Thyroid gland (tissue), 4 donors: ENCODE data around the gene GPRC6A.

ENCODE experiments used
- POLR2A ChIP-seq, 2 donors: fragments of 450-650 bp; IDR thresholded peaks; one replicate each; pipeline ENCODE4 v1.6.1; 2017; ENCODE audit warnings: antibody characterized with exemption in 2 of 2, mild to moderate bottlenecking in 2 of 2, moderate library complexity in 1 of 2
- TF ChIP-seq, protein P1 (sequence below), 6 experiments: fragments of 200-600 bp in 3 of 6; fragments of 450-650 bp in 3 of 6; sonication (generic) in 3 of 6; IDR thresholded peaks; one replicate each; pipeline ENCODE4 v1.5.1; 2016 to 2019; ENCODE audit warnings: antibody characterized with exemption in 6 of 6, mild to moderate bottlenecking in 2 of 6, inconsistent platforms in 1 of 6, moderate library complexity in 1 of 6

DNA sequence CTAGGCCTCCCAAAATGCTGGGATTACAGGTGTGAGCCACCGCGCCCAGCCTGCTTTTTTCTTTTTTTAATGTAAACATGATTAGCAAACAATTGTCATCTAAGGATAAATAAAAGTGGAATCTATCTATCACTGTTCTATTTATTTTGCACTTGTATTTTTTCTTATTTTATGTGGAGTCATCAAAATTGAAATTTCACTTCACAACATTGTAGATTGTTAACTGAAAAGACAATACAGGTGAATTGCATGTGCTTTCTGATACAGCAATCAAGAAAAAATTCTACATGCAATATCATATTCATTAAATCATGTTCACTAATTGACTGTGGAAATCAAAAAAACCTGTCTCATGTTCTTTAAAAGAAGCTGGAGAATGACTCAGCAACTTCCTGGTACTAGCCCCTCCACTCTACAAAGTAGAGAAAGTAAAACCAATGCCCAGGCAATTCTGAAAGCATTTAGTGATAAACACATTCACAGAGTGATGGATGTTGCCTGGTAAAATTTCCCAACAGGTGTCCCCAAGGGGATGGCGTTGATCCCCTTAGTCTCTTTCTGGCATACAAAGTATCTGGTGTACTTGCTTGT is 37.5 kb upstream of the GPRC6A start:
- TF ChIP-seq, protein P1, sequence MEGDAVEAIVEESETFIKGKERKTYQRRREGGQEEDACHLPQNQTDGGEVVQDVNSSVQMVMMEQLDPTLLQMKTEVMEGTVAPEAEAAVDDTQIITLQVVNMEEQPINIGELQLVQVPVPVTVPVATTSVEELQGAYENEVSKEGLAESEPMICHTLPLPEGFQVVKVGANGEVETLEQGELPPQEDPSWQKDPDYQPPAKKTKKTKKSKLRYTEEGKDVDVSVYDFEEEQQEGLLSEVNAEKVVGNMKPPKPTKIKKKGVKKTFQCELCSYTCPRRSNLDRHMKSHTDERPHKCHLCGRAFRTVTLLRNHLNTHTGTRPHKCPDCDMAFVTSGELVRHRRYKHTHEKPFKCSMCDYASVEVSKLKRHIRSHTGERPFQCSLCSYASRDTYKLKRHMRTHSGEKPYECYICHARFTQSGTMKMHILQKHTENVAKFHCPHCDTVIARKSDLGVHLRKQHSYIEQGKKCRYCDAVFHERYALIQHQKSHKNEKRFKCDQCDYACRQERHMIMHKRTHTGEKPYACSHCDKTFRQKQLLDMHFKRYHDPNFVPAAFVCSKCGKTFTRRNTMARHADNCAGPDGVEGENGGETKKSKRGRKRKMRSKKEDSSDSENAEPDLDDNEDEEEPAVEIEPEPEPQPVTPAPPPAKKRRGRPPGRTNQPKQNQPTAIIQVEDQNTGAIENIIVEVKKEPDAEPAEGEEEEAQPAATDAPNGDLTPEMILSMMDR (IDR thresholded peaks at IDR 0.05), result no peak
- no peak for TF ChIP-seq POLR2A (IDR thresholded peaks at IDR 0.05)
